GM12878 (cell line): ENCODE results near the gene PUSL1. TPM values are rescaled to one million over a fixed set of nuclear protein-coding genes. Genes with fewer than 3 reads are reported as not detected.

Experiments used
- BHLHE40 ChIP-seq, 2 experiments: fragments of 450-650 bp in 1 of 2; IDR thresholded peaks; 2 replicates each; pipeline ENCODE4 v1.6.1; 2011 to 2017; ENCODE audit warnings: low read depth in 2 of 2, borderline replicate concordance in 1 of 2, improper control_type of control experiment in 1 of 2, low read length in 1 of 2, mild to moderate bottlenecking in 1 of 2
- DPF2 ChIP-seq: fragments of 450-650 bp; IDR thresholded peaks from 2 replicates; pipeline ENCODE4 v1.6.1; 2017; ENCODE audit warnings: mild to moderate bottlenecking
- EP300 ChIP-seq, 2 experiments: fragments of 150-350 bp in 1 of 2; IDR thresholded peaks; 2 replicates each; pipeline ENCODE4 v1.6.1; 2011 to 2012; ENCODE audit warnings: low read depth in 2 of 2, low read length in 2 of 2, borderline replicate concordance in 1 of 2, improper control_type of control experiment in 1 of 2, inconsistent platforms in 1 of 2; ENCODE audit not compliant: control insufficient read depth in 1 of 2
- EZH2 ChIP-seq: IDR thresholded peaks from 2 replicates; pipeline ENCODE4 v1.6.1; 2012; ENCODE audit warnings: low read depth, mild to moderate bottlenecking, control low read depth, inconsistent platforms, low read length, borderline replicate concordance; ENCODE audit not compliant: control insufficient read depth
- FOXM1 ChIP-seq: IDR thresholded peaks from 2 replicates; pipeline ENCODE4 v1.6.1; 2012; ENCODE audit warnings: low read depth, mild to moderate bottlenecking, inconsistent platforms, low read length, moderate library complexity
- LARP7 ChIP-seq: fragments of 450-650 bp; IDR thresholded peaks from 2 replicates; pipeline ENCODE4 v1.6.1; 2017; ENCODE audit warnings: mild to moderate bottlenecking
- MYC ChIP-seq: IDR thresholded peaks from 2 replicates; pipeline ENCODE4 v1.6.1; 2011; ENCODE audit warnings: mild to moderate bottlenecking, low read length, moderate library complexity, inconsistent platforms; ENCODE audit not compliant: insufficient read depth, insufficient replicate concordance, insufficient read length, severe bottlenecking
- NFIC ChIP-seq: IDR thresholded peaks from 2 replicates; pipeline ENCODE4 v1.6.1; 2012; ENCODE audit warnings: low read depth, mild to moderate bottlenecking, inconsistent platforms, low read length, moderate library complexity
- POLR2AphosphoS2 ChIP-seq: IDR thresholded peaks from 2 replicates; pipeline ENCODE4 v1.6.1; 2011; ENCODE audit warnings: low read depth, mild to moderate bottlenecking, low read length, improper control_type of control experiment, moderate library complexity
- POU2F2 ChIP-seq: IDR thresholded peaks from 3 replicates; pipeline ENCODE4 v1.6.1; 2011; ENCODE audit warnings: low read depth, mild to moderate bottlenecking, low read length, borderline replicate concordance
- RAD21 ChIP-seq: IDR thresholded peaks from 2 replicates; pipeline ENCODE4 v1.6.1; 2011; ENCODE audit warnings: mild to moderate bottlenecking, low read depth, low read length, moderate library complexity; ENCODE audit not compliant: insufficient read depth
- RELA ChIP-seq: fragments of 450-650 bp; IDR thresholded peaks from 2 replicates; pipeline ENCODE4 v1.8.0; 2014; ENCODE audit warnings: borderline replicate concordance; ENCODE audit not compliant: partially characterized antibody
- SMC3 ChIP-seq: IDR thresholded peaks from 2 replicates; pipeline ENCODE4 v1.6.1; 2011; ENCODE audit warnings: low read length, improper control_type of control experiment, borderline replicate concordance
- ZBED1 ChIP-seq: IDR thresholded peaks from 2 replicates; pipeline ENCODE4 v1.6.1; 2016; ENCODE audit warnings: borderline replicate concordance
- ZZZ3 ChIP-seq: IDR thresholded peaks from 2 replicates; pipeline ENCODE4 v1.6.1; 2011; ENCODE audit warnings: low read depth; ENCODE audit not compliant: control insufficient read depth, insufficient read length
- polyA plus RNA-seq, 11 experiments: library from polyadenylated mRNA; depleted of rRNA in 4 of 11; unstranded in 6 of 11; stranded (reverse) in 5 of 11; fragments of >200 nt; fragmentation: Nextera tagmentation in 4 of 11; fragmentation: Illumina TruSeq in 1 of 11; extraction: Ambion mirVana in 4 of 11; extraction: Trizol in 1 of 11; gene quantifications; 1 replicate in 1 of 11; 2 replicates in 10 of 11; pipeline versions ENCODE4 v1.2.1 to v1.2.3, GENCODE V29; 2011 to 2016; ENCODE audit warnings: inconsistent platforms in 2 of 11, missing spikeins in 2 of 11, low read depth in 1 of 11
- total RNA-seq, 4 experiments: library from RNA; depleted of rRNA in 3 of 4; stranded (reverse); fragments of >200 nt in 3 of 4; fragmentation: Illumina TruSeq in 1 of 4; extraction: Trizol in 1 of 4; gene quantifications; 2 replicates each; pipeline versions ENCODE4 v1.2.1 to v1.2.3, GENCODE V29; 2013 to 2021
- TF ChIP-seq, protein P1 (sequence below): IDR thresholded peaks from 2 replicates; pipeline ENCODE4 v1.6.1; 2011; ENCODE audit warnings: mild to moderate bottlenecking, low read depth, low read length, moderate library complexity; ENCODE audit not compliant: insufficient replicate concordance
- TF ChIP-seq, protein P2 (sequence below): fragments of 450-650 bp; IDR thresholded peaks from 2 replicates; pipeline ENCODE4 v1.6.1; 2016; ENCODE audit warnings: mild to moderate bottlenecking
- TF ChIP-seq, protein P3 (sequence below), 3 experiments: IDR thresholded peaks in 2 of 3; conservative IDR thresholded peaks in 1 of 3; 2 replicates each; pipeline ENCODE4 v1.5.1; 2011; ENCODE audit warnings: low read depth in 3 of 3, low read length in 3 of 3, mild to moderate bottlenecking in 3 of 3, control low read depth in 2 of 3, moderate library complexity in 2 of 3, inconsistent platforms in 1 of 3, mixed read lengths in 1 of 3; ENCODE audit not compliant: control insufficient read depth in 2 of 3, insufficient read depth in 1 of 3; ENCODE audit errors: extremely low read depth in 1 of 3
- TF ChIP-seq, protein P4 (sequence below): fragments of 450-650 bp; conservative IDR thresholded peaks from 2 replicates; pipeline ENCODE4 v1.6.1; 2017; ENCODE audit warnings: mild to moderate bottlenecking, moderate library complexity

The PUSL1 gene
- total and polyA plus RNA-seq, 10 of the 15 experiments (the other 5 are each of a cell fraction or from before 2014, with no cell fraction given) = 0.16 to 28.4 (median 15.1) TPM

DNA sequence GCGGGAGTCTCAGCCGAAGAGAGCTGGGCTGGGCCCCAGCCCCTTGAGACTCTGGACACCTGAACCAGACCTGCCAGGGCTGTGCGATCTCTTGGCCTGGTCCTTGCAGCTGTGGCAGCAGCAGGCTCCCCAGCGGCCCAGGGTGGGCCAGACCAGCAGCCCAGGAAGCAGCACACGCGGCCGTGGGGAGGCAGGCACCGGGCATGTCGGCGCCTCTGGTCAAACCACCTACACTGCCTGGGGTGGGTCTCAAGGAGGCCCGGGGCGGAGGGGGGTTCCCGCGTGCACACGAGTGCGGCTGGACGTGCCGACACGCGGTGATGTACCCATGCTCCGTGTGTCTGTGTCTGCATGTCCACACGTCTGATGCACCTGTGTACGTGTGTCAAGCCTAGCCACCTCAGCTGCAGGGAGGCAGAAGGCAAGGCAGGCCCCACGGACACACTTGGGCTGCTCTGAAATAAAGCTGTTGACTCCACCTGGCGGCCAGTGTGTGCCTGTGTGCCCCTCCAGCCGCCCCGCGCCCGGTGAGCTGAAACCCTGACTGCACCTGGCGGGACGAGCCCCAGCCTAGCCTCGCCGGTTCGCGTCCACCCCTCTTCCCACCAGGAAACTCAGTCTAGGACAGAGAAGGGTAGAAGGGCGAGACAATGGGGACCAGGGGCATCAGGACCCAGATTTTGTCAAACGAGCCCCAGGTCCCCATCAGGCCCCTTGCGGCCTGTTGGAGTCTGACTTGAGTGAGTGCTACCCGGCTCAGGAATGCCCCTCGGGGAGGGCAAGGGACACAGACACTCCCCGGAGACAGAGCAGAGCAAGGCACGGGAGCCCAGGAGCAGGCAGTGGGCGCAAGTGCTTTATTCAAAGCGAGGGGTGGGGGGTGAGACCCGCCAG, 16.6 kb upstream of the PUSL1 start (continued):
- TF ChIP-seq ZZZ3 (no peak), EZH2 (no peak), EP300 (IDR thresholded peaks at IDR 0.05; ENCODE audit: borderline replicate concordance in 1 of 2, control insufficient read depth in 1 of 2, low read depth in 2 of 2, low read length in 2 of 2) (no peak), ZBED1 (no peak), POU2F2 (no peak), POLR2AphosphoS2 (0 out of 2 replicates have a peak, but pooled peaks have one; percentile 42), RAD21 (peak; percentile 62), BHLHE40 (IDR thresholded peaks at IDR 0.05; ENCODE audit: borderline replicate concordance in 1 of 2, low read depth in 2 of 2, low read length in 1 of 2) (peak in 1 of 2 experiments; percentile 38; a peak in 1 of 4 replicates), FOXM1 (no peak), LARP7 (0 out of 2 replicates have a peak, but pooled peaks have one; percentile 43), DPF2 (no peak), RELA (no peak), MYC (no peak), NFIC (no peak), SMC3 (peak; percentile 79)
- TF ChIP-seq, protein P1, sequence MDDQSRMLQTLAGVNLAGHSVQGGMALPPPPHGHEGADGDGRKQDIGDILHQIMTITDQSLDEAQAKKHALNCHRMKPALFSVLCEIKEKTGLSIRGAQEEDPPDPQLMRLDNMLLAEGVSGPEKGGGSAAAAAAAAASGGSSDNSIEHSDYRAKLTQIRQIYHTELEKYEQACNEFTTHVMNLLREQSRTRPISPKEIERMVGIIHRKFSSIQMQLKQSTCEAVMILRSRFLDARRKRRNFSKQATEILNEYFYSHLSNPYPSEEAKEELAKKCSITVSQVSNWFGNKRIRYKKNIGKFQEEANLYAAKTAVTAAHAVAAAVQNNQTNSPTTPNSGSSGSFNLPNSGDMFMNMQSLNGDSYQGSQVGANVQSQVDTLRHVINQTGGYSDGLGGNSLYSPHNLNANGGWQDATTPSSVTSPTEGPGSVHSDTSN = no peak
- TF ChIP-seq, protein P2, sequence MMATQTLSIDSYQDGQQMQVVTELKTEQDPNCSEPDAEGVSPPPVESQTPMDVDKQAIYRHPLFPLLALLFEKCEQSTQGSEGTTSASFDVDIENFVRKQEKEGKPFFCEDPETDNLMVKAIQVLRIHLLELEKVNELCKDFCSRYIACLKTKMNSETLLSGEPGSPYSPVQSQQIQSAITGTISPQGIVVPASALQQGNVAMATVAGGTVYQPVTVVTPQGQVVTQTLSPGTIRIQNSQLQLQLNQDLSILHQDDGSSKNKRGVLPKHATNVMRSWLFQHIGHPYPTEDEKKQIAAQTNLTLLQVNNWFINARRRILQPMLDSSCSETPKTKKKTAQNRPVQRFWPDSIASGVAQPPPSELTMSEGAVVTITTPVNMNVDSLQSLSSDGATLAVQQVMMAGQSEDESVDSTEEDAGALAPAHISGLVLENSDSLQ = no peak
- TF ChIP-seq, protein P3, sequence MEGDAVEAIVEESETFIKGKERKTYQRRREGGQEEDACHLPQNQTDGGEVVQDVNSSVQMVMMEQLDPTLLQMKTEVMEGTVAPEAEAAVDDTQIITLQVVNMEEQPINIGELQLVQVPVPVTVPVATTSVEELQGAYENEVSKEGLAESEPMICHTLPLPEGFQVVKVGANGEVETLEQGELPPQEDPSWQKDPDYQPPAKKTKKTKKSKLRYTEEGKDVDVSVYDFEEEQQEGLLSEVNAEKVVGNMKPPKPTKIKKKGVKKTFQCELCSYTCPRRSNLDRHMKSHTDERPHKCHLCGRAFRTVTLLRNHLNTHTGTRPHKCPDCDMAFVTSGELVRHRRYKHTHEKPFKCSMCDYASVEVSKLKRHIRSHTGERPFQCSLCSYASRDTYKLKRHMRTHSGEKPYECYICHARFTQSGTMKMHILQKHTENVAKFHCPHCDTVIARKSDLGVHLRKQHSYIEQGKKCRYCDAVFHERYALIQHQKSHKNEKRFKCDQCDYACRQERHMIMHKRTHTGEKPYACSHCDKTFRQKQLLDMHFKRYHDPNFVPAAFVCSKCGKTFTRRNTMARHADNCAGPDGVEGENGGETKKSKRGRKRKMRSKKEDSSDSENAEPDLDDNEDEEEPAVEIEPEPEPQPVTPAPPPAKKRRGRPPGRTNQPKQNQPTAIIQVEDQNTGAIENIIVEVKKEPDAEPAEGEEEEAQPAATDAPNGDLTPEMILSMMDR (IDR thresholded peaks at IDR 0.05 in 2 of 3, conservative IDR thresholded peaks at IDR 0.05 in 1 of 3; ENCODE audit: control insufficient read depth in 2 of 3, extremely low read depth in 1 of 3, insufficient read depth in 1 of 3, low read depth in 3 of 3, low read length in 3 of 3) = peak; percentile 78 to 85 (median 79)
- TF ChIP-seq, protein P4, sequence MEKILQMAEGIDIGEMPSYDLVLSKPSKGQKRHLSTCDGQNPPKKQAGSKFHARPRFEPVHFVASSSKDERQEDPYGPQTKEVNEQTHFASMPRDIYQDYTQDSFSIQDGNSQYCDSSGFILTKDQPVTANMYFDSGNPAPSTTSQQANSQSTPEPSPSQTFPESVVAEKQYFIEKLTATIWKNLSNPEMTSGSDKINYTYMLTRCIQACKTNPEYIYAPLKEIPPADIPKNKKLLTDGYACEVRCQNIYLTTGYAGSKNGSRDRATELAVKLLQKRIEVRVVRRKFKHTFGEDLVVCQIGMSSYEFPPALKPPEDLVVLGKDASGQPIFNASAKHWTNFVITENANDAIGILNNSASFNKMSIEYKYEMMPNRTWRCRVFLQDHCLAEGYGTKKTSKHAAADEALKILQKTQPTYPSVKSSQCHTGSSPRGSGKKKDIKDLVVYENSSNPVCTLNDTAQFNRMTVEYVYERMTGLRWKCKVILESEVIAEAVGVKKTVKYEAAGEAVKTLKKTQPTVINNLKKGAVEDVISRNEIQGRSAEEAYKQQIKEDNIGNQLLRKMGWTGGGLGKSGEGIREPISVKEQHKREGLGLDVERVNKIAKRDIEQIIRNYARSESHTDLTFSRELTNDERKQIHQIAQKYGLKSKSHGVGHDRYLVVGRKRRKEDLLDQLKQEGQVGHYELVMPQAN = no peak
